HepG2 (cell line): ENCODE data around the gene MIX23. TPM values are rescaled to one million over a fixed set of nuclear protein-coding genes. Genes with fewer than 3 reads are reported as not detected.

Experiments
- ATF1 ChIP-seq: IDR thresholded peaks from 2 replicates; pipeline ENCODE4 v1.6.1; 2016; ENCODE audit warnings: mild to moderate bottlenecking, control low read depth
- BRD4 ChIP-seq: sonication (generic); formaldehyde crosslinking; IDR thresholded peaks from 2 replicates; pipeline ENCODE4 v1.4.0; 2020; ENCODE audit warnings: missing genetic modification reagents
- CREM ChIP-seq, 2 experiments: sonication (generic) in 1 of 2; formaldehyde crosslinking in 1 of 2; IDR thresholded peaks; 2 replicates each; pipeline versions ENCODE4 v1.4.0 to v1.6.1; 2016 to 2020; ENCODE audit warnings: antibody characterized with exemption in 1 of 2, mild to moderate bottlenecking in 1 of 2, missing genetic modification reagents in 1 of 2
- HDAC2 ChIP-seq: sonication (generic); formaldehyde crosslinking; IDR thresholded peaks from 2 replicates; pipeline ENCODE4 v1.4.0; 2020; ENCODE audit warnings: missing genetic modification reagents
- HNF4A ChIP-seq: sonication (generic); formaldehyde crosslinking; IDR thresholded peaks from 2 replicates; pipeline ENCODE4 v1.4.0; 2020; ENCODE audit warnings: missing genetic modification reagents
- HNF4G ChIP-seq, 2 experiments: sonication (generic) in 1 of 2; formaldehyde crosslinking in 1 of 2; IDR thresholded peaks; 2 replicates each; pipeline versions ENCODE4 v1.4.0 to v1.6.1; 2011 to 2020; ENCODE audit warnings: borderline replicate concordance in 2 of 2, low read depth in 2 of 2, mild to moderate bottlenecking in 2 of 2, low read length in 1 of 2, missing genetic modification reagents in 1 of 2, moderate library complexity in 1 of 2
- HOXA3 ChIP-seq: sonication (generic); formaldehyde crosslinking; IDR thresholded peaks from 2 replicates; pipeline ENCODE4 v1.5.0; 2020; ENCODE audit warnings: missing genetic modification reagents
- LCORL ChIP-seq, 2 experiments: fragments of 450-650 bp in 1 of 2; sonication (generic) in 1 of 2; formaldehyde crosslinking in 1 of 2; IDR thresholded peaks; 2 replicates each; pipeline versions ENCODE4 v1.5.0 to v1.6.1; 2017 to 2020; ENCODE audit warnings: antibody characterized with exemption in 1 of 2, missing genetic modification reagents in 1 of 2
- MED1 ChIP-seq: sonication (generic); formaldehyde crosslinking; IDR thresholded peaks from 2 replicates; pipeline ENCODE4 v1.4.0; 2020; ENCODE audit warnings: missing genetic modification reagents
- MED8 ChIP-seq: sonication (generic); formaldehyde crosslinking; IDR thresholded peaks from 2 replicates; pipeline ENCODE4 v1.8.1; 2023; ENCODE audit warnings: mild to moderate bottlenecking, missing genetic modification reagents; ENCODE audit not compliant: insufficient replicate concordance
- MEIS1 ChIP-seq: sonication (generic); formaldehyde crosslinking; IDR thresholded peaks from 2 replicates; pipeline ENCODE4 v1.9.0; 2021; ENCODE audit warnings: mild to moderate bottlenecking, missing genetic modification reagents, moderate library complexity, borderline replicate concordance
- NCOA2 ChIP-seq: sonication (generic); formaldehyde crosslinking; IDR thresholded peaks from 2 replicates; pipeline ENCODE4 v1.8.0; 2022; ENCODE audit warnings: inconsistent platforms
- RARA ChIP-seq: IDR thresholded peaks from 2 replicates; pipeline ENCODE4 v1.6.1; 2016; ENCODE audit warnings: missing genetic modification reagents, missing compliant biosample characterization
- RCOR2 ChIP-seq: IDR thresholded peaks from 2 replicates; pipeline ENCODE4 v1.6.1; 2016; ENCODE audit warnings: missing biosample characterization, missing genetic modification reagents
- TCF7 ChIP-seq: sonication (generic); IDR thresholded peaks from 2 replicates; pipeline ENCODE4 v1.6.1; 2016; ENCODE audit warnings: antibody characterized with exemption, low read depth
- ZNF10 ChIP-seq: sonication (generic); formaldehyde crosslinking; IDR thresholded peaks from 2 replicates; pipeline ENCODE4 v1.4.0; 2020; ENCODE audit warnings: mild to moderate bottlenecking, low read depth, missing genetic modification reagents, borderline replicate concordance
- ZNF12 ChIP-seq: sonication (generic); formaldehyde crosslinking; IDR thresholded peaks from 2 replicates; pipeline ENCODE4 v1.5.0; 2020; ENCODE audit warnings: missing genetic modification reagents
- ZNF235 ChIP-seq: sonication (generic); formaldehyde crosslinking; IDR thresholded peaks from 2 replicates; pipeline ENCODE4 v1.8.1; 2023; ENCODE audit warnings: mild to moderate bottlenecking, missing genetic modification reagents, borderline replicate concordance
- polyA plus RNA-seq, 8 experiments: library from polyadenylated mRNA; depleted of rRNA in 3 of 8; stranded (reverse) in 7 of 8; unstranded in 1 of 8; fragments of >200 nt; fragmentation: Illumina TruSeq in 4 of 8; extraction: Trizol in 4 of 8; gene quantifications; 2 replicates each; pipeline versions ENCODE4 v1.2.1 to v1.2.3, GENCODE V29; 2011 to 2016; ENCODE audit warnings: low read depth in 4 of 8, missing spikeins in 1 of 8, mixed read lengths in 1 of 8; ENCODE audit not compliant: insufficient read depth in 1 of 8
- total RNA-seq, 5 experiments: library from RNA; depleted of rRNA; stranded (reverse); fragments of >200 nt; fragmentation: Illumina TruSeq; extraction: Trizol; gene quantifications; 2 replicates each; pipeline ENCODE4 v1.2.3, GENCODE V29; 2016; ENCODE audit warnings: low read depth in 1 of 5
- TF ChIP-seq, protein P1 (sequence below): sonication (generic); formaldehyde crosslinking; conservative IDR thresholded peaks from 2 replicates; pipeline ENCODE4 v1.8.0; 2022; ENCODE audit warnings: mild to moderate bottlenecking, moderate library complexity, missing genetic modification reagents
- TF ChIP-seq, protein P2 (sequence below): IDR thresholded peaks from 2 replicates; pipeline ENCODE4 v1.6.1; 2016; ENCODE audit warnings: mild to moderate bottlenecking
- TF ChIP-seq, protein P3 (sequence below): sonication (generic); formaldehyde crosslinking; IDR thresholded peaks from 2 replicates; pipeline ENCODE4 v1.8.0; 2022; ENCODE audit warnings: mild to moderate bottlenecking, missing genetic modification reagents, borderline replicate concordance
- TF ChIP-seq, protein P4 (sequence below): sonication (generic); formaldehyde crosslinking; IDR thresholded peaks from 2 replicates; pipeline ENCODE4 v1.4.0; 2020; ENCODE audit warnings: missing genetic modification reagents, borderline replicate concordance

Gene MIX23
- total and polyA plus RNA-seq, 2 of the 13 experiments (the other 11 are each of a cell fraction or from before 2014, with no cell fraction given), result 20.0 to 152 TPM

DNA sequence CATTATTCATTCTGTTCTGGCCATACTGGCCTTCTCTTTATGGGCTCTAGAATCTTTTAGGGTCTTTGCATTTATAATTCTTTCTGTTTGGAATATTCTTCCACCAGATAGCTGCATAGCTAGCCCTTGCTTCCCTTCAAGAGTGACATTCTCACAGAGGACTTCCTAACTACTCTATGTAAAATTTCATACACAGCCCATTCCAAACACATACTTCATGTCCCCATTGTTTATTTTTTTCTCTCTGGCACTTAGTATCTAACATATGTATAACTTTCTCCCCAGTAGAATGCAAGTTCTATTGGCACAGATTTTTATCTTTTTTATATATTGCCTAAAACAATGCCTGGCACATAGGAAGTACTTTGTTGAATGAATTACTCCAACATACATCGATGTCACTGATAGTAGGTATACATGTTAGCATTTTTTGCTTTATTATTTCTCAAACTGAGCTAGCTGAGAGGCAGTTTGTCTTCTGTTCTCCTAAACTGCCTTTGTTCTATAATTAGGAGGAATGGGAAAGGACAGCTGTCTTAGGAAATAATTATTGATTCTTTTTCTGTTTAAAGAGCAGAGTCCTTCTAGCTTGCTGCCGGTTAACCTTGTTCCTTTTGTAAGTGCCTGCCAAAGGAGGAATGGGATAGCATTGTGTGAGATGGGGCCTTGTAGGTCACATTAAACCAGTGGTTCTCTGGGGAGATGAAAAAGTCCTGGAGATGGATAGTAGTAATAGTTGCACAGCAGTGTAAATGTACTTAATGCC, 8.8 kb upstream of the MIX23 start (continued):
- TF ChIP-seq ATF1 (CRISPR knock-in tag) (peak; percentile 48; the same call in 1 of the 2 replicates), MED1 (CRISPR knock-in tag) (peak; percentile 74), ZNF235 (no peak), HNF4A (CRISPR knock-in tag) (peak; percentile 91), HNF4G (IDR thresholded peaks at IDR 0.05; ENCODE audit: borderline replicate concordance, low read depth, low read length) (peak; percentile 62; the same call in 1 of the 2 replicates), HNF4G (CRISPR knock-in tag; IDR thresholded peaks at IDR 0.05; ENCODE audit: borderline replicate concordance, low read depth) (no peak), ZNF12 (CRISPR knock-in tag) (peak; percentile 48; the same call in 1 of the 2 replicates), LCORL (IDR thresholded peaks at IDR 0.05) (no peak), LCORL (CRISPR knock-in tag; IDR thresholded peaks at IDR 0.05) (peak; percentile 68), NCOA2 (CRISPR knock-in tag) (peak; percentile 81), CREM (IDR thresholded peaks at IDR 0.05) (peak; percentile 60; the same call in 1 of the 2 replicates), CREM (CRISPR knock-in tag; IDR thresholded peaks at IDR 0.05) (no peak), RCOR2 (CRISPR knock-in tag) (peak; percentile 67), BRD4 (CRISPR knock-in tag) (no peak), MEIS1 (CRISPR knock-in tag) (0 out of 2 replicates have a peak, but pooled peaks have one; percentile 29), MED8 (CRISPR knock-in tag) (peak; percentile 48), RARA (CRISPR knock-in tag) (peak; percentile 41; the same call in 1 of the 2 replicates), HDAC2 (CRISPR knock-in tag) (peak; percentile 75; the same call in 1 of the 2 replicates), TCF7 (peak; percentile 50; the same call in 1 of the 2 replicates), ZNF10 (CRISPR knock-in tag) (no peak), HOXA3 (CRISPR knock-in tag) (peak; percentile 26; the same call in 1 of the 2 replicates)
- TF ChIP-seq, protein P1, sequence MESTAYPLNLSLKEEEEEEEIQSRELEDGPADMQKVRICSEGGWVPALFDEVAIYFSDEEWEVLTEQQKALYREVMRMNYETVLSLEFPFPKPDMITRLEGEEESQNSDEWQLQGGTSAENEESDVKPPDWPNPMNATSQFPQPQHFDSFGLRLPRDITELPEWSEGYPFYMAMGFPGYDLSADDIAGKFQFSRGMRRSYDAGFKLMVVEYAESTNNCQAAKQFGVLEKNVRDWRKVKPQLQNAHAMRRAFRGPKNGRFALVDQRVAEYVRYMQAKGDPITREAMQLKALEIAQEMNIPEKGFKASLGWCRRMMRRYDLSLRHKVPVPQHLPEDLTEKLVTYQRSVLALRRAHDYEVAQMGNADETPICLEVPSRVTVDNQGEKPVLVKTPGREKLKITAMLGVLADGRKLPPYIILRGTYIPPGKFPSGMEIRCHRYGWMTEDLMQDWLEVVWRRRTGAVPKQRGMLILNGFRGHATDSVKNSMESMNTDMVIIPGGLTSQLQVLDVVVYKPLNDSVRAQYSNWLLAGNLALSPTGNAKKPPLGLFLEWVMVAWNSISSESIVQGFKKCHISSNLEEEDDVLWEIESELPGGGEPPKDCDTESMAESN (CRISPR knock-in tag), result 0 out of 2 replicates have a peak, but pooled peaks have one; percentile 50
- TF ChIP-seq, protein P2, sequence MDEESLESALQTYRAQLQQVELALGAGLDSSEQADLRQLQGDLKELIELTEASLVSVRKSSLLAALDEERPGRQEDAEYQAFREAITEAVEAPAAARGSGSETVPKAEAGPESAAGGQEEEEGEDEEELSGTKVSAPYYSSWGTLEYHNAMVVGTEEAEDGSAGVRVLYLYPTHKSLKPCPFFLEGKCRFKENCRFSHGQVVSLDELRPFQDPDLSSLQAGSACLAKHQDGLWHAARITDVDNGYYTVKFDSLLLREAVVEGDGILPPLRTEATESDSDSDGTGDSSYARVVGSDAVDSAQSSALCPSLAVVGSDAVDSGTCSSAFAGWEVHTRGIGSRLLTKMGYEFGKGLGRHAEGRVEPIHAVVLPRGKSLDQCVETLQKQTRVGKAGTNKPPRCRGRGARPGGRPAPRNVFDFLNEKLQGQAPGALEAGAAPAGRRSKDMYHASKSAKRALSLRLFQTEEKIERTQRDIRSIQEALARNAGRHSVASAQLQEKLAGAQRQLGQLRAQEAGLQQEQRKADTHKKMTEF (CRISPR knock-in tag), result peak; percentile 50; the same call in 1 of the 2 replicates
- TF ChIP-seq, protein P3, sequence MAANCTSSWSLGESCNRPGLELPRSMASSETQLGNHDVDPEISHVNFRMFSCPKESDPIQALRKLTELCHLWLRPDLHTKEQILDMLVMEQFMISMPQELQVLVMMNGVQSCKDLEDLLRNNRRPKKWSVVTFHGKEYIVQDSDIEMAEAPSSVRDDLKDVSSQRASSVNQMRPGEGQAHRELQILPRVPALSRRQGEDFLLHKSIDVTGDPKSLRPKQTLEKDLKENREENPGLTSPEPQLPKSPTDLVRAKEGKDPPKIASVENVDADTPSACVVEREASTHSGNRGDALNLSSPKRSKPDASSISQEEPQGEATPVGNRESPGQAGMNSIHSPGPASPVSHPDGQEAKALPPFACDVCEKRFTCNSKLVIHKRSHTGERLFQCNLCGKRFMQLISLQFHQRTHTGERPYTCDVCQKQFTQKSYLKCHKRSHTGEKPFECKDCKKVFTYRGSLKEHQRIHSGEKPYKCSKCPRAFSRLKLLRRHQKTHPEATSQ (CRISPR knock-in tag), result no peak
- TF ChIP-seq, protein P4, sequence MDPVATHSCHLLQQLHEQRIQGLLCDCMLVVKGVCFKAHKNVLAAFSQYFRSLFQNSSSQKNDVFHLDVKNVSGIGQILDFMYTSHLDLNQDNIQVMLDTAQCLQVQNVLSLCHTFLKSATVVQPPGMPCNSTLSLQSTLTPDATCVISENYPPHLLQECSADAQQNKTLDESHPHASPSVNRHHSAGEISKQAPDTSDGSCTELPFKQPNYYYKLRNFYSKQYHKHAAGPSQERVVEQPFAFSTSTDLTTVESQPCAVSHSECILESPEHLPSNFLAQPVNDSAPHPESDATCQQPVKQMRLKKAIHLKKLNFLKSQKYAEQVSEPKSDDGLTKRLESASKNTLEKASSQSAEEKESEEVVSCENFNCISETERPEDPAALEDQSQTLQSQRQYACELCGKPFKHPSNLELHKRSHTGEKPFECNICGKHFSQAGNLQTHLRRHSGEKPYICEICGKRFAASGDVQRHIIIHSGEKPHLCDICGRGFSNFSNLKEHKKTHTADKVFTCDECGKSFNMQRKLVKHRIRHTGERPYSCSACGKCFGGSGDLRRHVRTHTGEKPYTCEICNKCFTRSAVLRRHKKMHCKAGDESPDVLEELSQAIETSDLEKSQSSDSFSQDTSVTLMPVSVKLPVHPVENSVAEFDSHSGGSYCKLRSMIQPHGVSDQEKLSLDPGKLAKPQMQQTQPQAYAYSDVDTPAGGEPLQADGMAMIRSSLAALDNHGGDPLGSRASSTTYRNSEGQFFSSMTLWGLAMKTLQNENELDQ, result no peak
